Ammon's horn (tissue), 1 donor: Measurements from ENCODE around the gene PNMA8B.
"Not testable (repeated sequence)": the region's sequence is repeated elsewhere in the genome, so short reads cannot be mapped to it uniquely, and the experiment has no call there.

Experiments used
- DNase-seq: peaks from one replicate; pipeline ENCODE4 v3.0.0-alpha.2; 2016; ENCODE audit warnings: low spot score

The PNMA8B gene

GRCh38 chr19:46513461-46514236 lies 18.0 kb upstream of the PNMA8B start:
- DNase-seq = peak; percentile 83

GRCh38 chr19:46511237-46511636 lies 15.6 kb upstream of the PNMA8B start:
- no peak for DNase-seq

- DNase-seq = no peak
Measured at GRCh38 chr19:46508206-46508605, 12.5 kb upstream of the PNMA8B start.

DNA sequence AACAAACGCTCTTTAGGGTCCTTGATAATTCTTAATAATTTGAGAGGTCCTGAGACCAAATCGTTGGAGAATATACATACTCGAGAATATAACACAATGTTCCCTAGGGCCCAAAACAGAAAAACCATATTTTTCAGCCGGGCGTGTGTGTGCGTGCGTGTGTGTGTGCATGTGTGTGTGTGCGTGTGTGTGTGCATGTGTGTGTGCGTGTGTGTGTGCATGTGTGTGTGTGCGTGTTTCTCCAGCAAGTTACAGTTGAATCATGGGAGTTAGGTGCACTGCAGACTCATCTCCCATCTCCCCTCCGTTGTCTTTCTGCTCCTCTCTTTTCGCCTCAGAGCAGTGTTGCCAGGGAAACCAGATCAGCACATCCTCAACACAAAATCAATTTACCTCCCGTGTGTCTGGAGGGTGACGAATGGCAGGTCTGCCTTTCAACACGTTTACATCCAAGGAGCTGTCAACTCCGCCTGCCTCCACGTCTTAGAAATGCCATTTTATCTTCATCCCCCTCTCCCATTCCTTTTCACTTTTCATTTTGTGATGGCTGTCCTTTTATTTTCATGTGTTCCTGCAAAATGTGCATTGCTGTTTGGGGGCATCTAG lies 8.3 kb upstream of the PNMA8B start:
- peak; percentile 60 for DNase-seq

GRCh38 chr19:46502891-46503290 lies 7.2 kb upstream of the PNMA8B start:
- DNase-seq = no peak

- no peak for DNase-seq
Measured at GRCh38 chr19:46499692-46500091, 4.0 kb upstream of the PNMA8B start.

GRCh38 chr19:46497773-46498172 lies 2.1 kb upstream of the PNMA8B start:
- no peak for DNase-seq

GRCh38 chr19:46496886-46497285 lies 1.2 kb upstream of the PNMA8B start:
- DNase-seq = not testable (repeated sequence)

GRCh38 chr19:46496304-46496703 lies 637 bp upstream of the PNMA8B start:
- no peak for DNase-seq

GRCh38 chr19:46494941-46495785 lies 504 bp downstream of the PNMA8B start:
- DNase-seq = no peak

DNA sequence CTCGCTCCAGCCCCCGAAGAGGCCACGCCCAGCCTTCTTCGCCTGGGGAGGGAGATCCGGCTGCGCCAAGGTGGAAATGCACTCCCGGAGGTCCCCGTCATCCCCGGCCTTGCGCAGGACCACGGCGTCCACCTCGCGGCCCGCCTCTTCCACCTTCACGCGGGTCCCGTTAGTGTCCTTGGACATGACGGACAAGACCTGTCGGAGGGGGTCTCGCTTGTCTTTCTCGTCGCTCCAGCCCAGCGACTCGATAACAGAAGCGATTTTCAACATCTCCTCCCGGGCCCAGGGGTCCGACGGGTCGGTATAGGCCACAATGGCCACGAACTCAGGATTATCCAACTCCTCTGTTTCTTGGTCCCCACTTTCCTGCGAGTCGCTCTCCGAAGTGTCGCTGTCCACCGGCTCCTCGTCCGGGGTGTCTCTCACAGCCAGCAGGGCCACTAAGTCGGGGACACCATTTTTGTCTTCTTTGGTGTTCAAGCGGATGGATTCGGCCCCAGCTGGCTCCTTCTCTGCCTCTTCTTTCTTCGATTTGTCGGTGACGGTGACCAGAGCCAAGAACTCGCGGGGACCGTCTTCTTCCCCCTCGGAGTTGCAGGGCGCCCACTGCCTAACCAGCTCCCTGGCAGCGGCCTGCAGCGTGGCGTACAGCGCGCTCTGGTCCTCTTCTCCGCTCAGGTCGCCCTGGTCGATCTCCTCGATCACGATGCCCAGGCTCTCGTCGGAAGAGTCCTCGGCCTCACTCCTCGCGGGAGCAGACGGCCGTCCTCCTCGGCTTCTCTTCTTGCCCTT lies 1.3 kb downstream of the PNMA8B start:
- no peak for DNase-seq

DNA sequence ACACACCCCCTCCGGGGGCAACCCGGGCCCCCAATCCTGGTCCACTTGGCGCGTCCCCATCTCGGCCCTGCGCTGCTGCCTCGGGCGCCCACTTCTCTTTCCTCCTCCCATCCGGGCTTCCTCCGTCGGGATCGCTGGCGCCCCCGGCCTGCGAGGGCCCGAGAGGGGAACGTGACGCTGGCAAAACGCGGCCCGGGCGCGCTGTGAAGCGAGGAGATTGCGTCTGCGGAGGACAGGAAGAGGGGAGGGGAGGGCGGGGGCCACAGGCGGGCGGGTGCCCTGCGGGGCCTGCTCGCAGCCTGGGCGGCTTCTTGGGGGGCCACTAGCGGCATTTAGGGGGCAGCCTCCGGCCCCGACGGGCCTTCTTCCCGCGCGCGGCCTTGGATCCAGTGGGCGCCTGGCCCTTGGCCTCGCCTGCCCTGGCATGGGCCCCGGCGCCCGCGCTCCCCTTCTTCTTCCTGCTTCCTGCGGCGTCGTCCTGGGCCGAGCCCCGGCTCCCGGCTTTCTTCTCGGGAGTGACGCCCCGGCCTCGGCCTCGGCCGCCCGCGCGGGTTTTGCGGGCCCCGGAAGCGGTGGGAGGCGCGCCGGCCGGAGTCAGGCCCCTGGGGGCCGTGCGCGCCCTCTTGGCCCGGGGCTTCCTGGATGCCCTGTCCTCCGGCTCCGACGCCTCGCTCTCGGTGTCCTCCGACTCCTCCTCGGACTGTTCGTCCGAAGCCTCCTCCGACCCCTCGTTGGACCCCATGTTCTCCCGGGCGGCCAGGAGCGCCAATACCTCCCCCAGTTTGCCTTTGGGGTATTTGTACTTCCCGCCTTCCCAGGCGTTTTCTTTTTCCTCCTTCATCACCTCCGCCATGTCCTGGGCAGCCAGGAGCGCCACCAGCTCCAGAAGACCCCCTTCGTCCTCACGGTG lies 2.2 kb downstream of the PNMA8B start:
- no peak for DNase-seq

- no peak for DNase-seq
Measured at GRCh38 chr19:46492841-46493235, 2.8 kb downstream of the PNMA8B start.

GRCh38 chr19:46491975-46492682 lies 3.5 kb downstream of the PNMA8B start:
- no peak for DNase-seq

DNA sequence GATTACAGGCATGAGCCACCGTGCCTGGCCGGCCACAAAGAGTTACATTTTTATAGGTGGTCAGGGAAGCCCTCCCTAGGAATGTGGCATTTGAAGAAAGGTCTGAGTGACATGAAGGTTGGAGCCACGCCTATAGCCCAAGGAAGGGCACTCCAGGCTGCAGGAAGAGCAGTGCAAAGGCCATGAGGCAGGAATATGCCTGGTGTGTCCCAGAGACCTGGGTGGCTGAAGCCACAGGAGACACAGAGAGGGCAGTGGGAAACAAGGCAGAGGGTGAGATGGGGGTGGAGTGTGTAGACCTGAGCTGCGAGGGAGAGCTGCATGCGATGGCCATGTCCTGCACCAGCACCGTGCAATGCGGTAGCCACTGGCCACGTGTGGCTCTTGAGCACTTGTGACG lies 4.9 kb downstream of the PNMA8B start:
- no peak for DNase-seq

- peak; percentile 66 for DNase-seq
Measured at GRCh38 chr19:46489445-46490272, 6.0 kb downstream of the PNMA8B start.

DNA sequence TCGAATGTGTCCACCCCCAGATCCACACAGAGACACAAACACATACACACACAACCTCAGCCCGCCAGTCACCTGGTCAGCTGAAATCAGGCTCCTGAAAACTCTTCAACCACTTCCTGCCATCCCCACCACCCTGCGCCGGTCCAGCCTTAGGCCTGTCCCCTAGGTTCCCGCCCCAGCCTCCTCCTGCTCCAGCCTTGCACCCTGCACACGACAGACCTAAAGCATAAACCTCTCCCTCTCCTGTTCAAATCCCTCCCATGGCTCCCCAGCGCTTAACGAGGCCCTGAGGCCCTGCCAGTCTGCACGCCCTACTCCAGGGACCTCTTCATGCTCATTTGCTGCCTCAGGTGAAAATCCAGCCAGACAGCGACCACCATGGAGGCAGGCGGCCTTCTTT lies 7.1 kb downstream of the PNMA8B start:
- no peak for DNase-seq

- DNase-seq = peak; percentile 78
Measured at GRCh38 chr19:46487802-46488445, 7.7 kb downstream of the PNMA8B start.
